HepG2 (cell line): ENCODE results near the gene NDUFB8. TPM values are rescaled to one million over a fixed set of nuclear protein-coding genes. Genes with fewer than 3 reads are reported as not detected.

Experiments used
- E2F1 ChIP-seq: sonication (generic); formaldehyde crosslinking; IDR thresholded peaks from 2 replicates; pipeline ENCODE4 v1.5.0; 2020; ENCODE audit warnings: missing genetic modification reagents
- EHMT2 ChIP-seq: fragments of 200-600 bp; sonication (generic); IDR thresholded peaks from 2 replicates; pipeline ENCODE4 v1.7.0; 2017; ENCODE audit warnings: antibody characterized with exemption, low read depth, low read length, borderline replicate concordance
- HHEX ChIP-seq: IDR thresholded peaks from 2 replicates; pipeline ENCODE4 v1.6.1; 2016; ENCODE audit warnings: control low read depth
- MED1 ChIP-seq: sonication (generic); formaldehyde crosslinking; IDR thresholded peaks from 2 replicates; pipeline ENCODE4 v1.4.0; 2020; ENCODE audit warnings: missing genetic modification reagents
- MEIS1 ChIP-seq: sonication (generic); formaldehyde crosslinking; IDR thresholded peaks from 2 replicates; pipeline ENCODE4 v1.9.0; 2021; ENCODE audit warnings: mild to moderate bottlenecking, missing genetic modification reagents, moderate library complexity, borderline replicate concordance
- MTA3 ChIP-seq: sonication (generic); formaldehyde crosslinking; IDR thresholded peaks from 2 replicates; pipeline ENCODE4 v1.4.0; 2020; ENCODE audit warnings: missing genetic modification reagents
- NCOA5 ChIP-seq: sonication (generic); formaldehyde crosslinking; IDR thresholded peaks from 2 replicates; pipeline ENCODE4 v1.4.0; 2020; ENCODE audit warnings: missing genetic modification reagents
- PAF1 ChIP-seq: IDR thresholded peaks from 2 replicates; pipeline ENCODE4 v1.6.1; 2016; ENCODE audit warnings: missing genetic modification reagents, missing compliant biosample characterization
- PPARG ChIP-seq: conservative IDR thresholded peaks from 2 replicates; pipeline ENCODE4 v1.6.1; 2016; ENCODE audit warnings: missing biosample characterization, missing genetic modification reagents
- SYNCRIP ChIP-seq: fragments of 200-400 bp; formaldehyde crosslinking; IDR thresholded peaks from 2 replicates; pipeline ENCODE4 v1.6.1; 2018; ENCODE audit warnings: mild to moderate bottlenecking, low read depth, low read length; ENCODE audit not compliant: insufficient read depth
- TAF15 ChIP-seq: fragments of 200-400 bp; formaldehyde crosslinking; IDR thresholded peaks from one replicate; pipeline ENCODE4 v1.6.1; 2018; ENCODE audit warnings: mild to moderate bottlenecking, low read depth, low read length; ENCODE audit not compliant: poor library complexity, severe bottlenecking
- ZNF12 ChIP-seq: sonication (generic); formaldehyde crosslinking; IDR thresholded peaks from 2 replicates; pipeline ENCODE4 v1.5.0; 2020; ENCODE audit warnings: missing genetic modification reagents
- ZNF138 ChIP-seq: sonication (generic); formaldehyde crosslinking; IDR thresholded peaks from 2 replicates; pipeline ENCODE4 v1.5.0; 2020; ENCODE audit warnings: mild to moderate bottlenecking, low read depth, missing genetic modification reagents
- ZNF160 ChIP-seq: sonication (generic); formaldehyde crosslinking; IDR thresholded peaks from 2 replicates; pipeline ENCODE4 v1.8.0; 2022; ENCODE audit warnings: mild to moderate bottlenecking, inconsistent platforms, missing genetic modification reagents
- ZNF3 ChIP-seq: IDR thresholded peaks from 2 replicates; pipeline ENCODE4 v1.7.0; 2017; ENCODE audit warnings: inconsistent platforms
- ZNF337 ChIP-seq: sonication (generic); formaldehyde crosslinking; IDR thresholded peaks from 2 replicates; pipeline ENCODE4 v1.5.1; 2020; ENCODE audit warnings: missing genetic modification reagents, low read depth, mild to moderate bottlenecking, borderline replicate concordance
- ZNF33B ChIP-seq: sonication (generic); formaldehyde crosslinking; IDR thresholded peaks from 2 replicates; pipeline ENCODE4 v1.5.1; 2020; ENCODE audit warnings: mild to moderate bottlenecking, missing genetic modification reagents
- ZNF646 ChIP-seq: sonication (generic); formaldehyde crosslinking; IDR thresholded peaks from 2 replicates; pipeline ENCODE4 v1.9.0; 2021; ENCODE audit warnings: mild to moderate bottlenecking, missing genetic modification reagents
- ZNF781 ChIP-seq: sonication (generic); formaldehyde crosslinking; IDR thresholded peaks from 2 replicates; pipeline ENCODE4 v1.5.1; 2020; ENCODE audit warnings: borderline replicate concordance, mild to moderate bottlenecking, missing genetic modification reagents; ENCODE audit errors: not compliant biosample characterization
- ZNF788 ChIP-seq: sonication (generic); formaldehyde crosslinking; IDR thresholded peaks from 2 replicates; pipeline ENCODE4 v1.5.0; 2020; ENCODE audit warnings: mild to moderate bottlenecking, missing genetic modification reagents, borderline replicate concordance
- ZNF878 ChIP-seq: sonication (generic); formaldehyde crosslinking; IDR thresholded peaks from 2 replicates; pipeline ENCODE4 v1.8.1; 2023; ENCODE audit warnings: mild to moderate bottlenecking, missing genetic modification reagents, moderate library complexity
- polyA plus RNA-seq, 8 experiments: library from polyadenylated mRNA; depleted of rRNA in 3 of 8; stranded (reverse) in 7 of 8; unstranded in 1 of 8; fragments of >200 nt; fragmentation: Illumina TruSeq in 4 of 8; extraction: Trizol in 4 of 8; gene quantifications; 2 replicates each; pipeline versions ENCODE4 v1.2.1 to v1.2.3, GENCODE V29; 2011 to 2016; ENCODE audit warnings: low read depth in 4 of 8, missing spikeins in 1 of 8, mixed read lengths in 1 of 8; ENCODE audit not compliant: insufficient read depth in 1 of 8
- total RNA-seq, 5 experiments: library from RNA; depleted of rRNA; stranded (reverse); fragments of >200 nt; fragmentation: Illumina TruSeq; extraction: Trizol; gene quantifications; 2 replicates each; pipeline ENCODE4 v1.2.3, GENCODE V29; 2016; ENCODE audit warnings: low read depth in 1 of 5
- TF ChIP-seq, protein P1 (sequence below): sonication (generic); formaldehyde crosslinking; IDR thresholded peaks from 2 replicates; pipeline ENCODE4 v1.9.0; 2021; ENCODE audit warnings: missing genetic modification reagents, mild to moderate bottlenecking, borderline replicate concordance

NDUFB8 gene
- total and polyA plus RNA-seq, 2 of the 13 experiments (the other 11 are each of a cell fraction or from before 2014, with no cell fraction given) = 210 to 216 TPM

DNA sequence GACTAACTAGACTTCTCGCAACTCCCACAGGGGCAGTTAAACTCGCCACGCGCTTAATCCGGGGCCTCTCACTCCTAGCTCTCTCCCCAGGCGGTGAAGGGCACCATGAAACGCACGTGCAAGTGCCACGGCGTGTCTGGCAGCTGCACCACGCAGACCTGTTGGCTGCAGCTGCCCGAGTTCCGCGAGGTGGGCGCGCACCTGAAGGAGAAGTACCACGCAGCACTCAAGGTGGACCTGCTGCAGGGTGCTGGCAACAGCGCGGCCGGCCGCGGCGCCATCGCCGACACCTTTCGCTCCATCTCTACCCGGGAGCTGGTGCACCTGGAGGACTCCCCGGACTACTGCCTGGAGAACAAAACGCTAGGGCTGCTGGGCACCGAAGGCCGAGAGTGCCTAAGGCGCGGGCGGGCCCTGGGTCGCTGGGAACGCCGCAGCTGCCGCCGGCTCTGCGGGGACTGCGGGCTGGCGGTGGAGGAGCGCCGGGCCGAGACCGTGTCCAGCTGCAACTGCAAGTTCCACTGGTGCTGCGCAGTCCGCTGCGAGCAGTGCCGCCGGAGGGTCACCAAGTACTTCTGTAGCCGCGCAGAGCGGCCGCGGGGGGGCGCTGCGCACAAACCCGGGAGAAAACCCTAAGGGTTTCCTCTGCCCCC, 47.4 kb downstream of the NDUFB8 start (continued):
- TF ChIP-seq ZNF781 (CRISPR knock-in tag) = no peak
- no peak; the same call in 1 of the 2 replicates for TF ChIP-seq ZNF12 (CRISPR knock-in tag)
- TF ChIP-seq EHMT2 = no peak
- no peak for TF ChIP-seq TAF15
- no peak for TF ChIP-seq NCOA5 (CRISPR knock-in tag)
- TF ChIP-seq ZNF160 (CRISPR knock-in tag) = no peak
- TF ChIP-seq MTA3 (CRISPR knock-in tag) = no peak
- no peak for TF ChIP-seq ZNF878 (CRISPR knock-in tag)
- no peak for TF ChIP-seq PPARG
- TF ChIP-seq SYNCRIP = no peak
- no peak for TF ChIP-seq HHEX (CRISPR knock-in tag)
- TF ChIP-seq ZNF138 (CRISPR knock-in tag) = no peak
- TF ChIP-seq ZNF33B (CRISPR knock-in tag) = 0 out of 2 replicates have a peak, but pooled peaks have one; percentile 29
- no peak for TF ChIP-seq PAF1 (CRISPR knock-in tag)
- no peak; the same call in 1 of the 2 replicates for TF ChIP-seq MED1
- TF ChIP-seq E2F1 (CRISPR knock-in tag) = 0 out of 2 replicates have a peak, but pooled peaks have one; percentile 26
- TF ChIP-seq, protein P1, sequence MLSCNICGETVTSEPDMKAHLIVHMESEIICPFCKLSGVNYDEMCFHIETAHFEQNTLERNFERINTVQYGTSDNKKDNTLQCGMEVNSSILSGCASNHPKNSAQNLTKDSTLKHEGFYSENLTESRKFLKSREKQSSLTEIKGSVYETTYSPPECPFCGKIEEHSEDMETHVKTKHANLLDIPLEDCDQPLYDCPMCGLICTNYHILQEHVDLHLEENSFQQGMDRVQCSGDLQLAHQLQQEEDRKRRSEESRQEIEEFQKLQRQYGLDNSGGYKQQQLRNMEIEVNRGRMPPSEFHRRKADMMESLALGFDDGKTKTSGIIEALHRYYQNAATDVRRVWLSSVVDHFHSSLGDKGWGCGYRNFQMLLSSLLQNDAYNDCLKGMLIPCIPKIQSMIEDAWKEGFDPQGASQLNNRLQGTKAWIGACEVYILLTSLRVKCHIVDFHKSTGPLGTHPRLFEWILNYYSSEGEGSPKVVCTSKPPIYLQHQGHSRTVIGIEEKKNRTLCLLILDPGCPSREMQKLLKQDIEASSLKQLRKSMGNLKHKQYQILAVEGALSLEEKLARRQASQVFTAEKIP (CRISPR knock-in tag) = no peak
- no peak for TF ChIP-seq ZNF3 (CRISPR knock-in tag)
- TF ChIP-seq ZNF788 = no peak
- peak; percentile 49; the same call in 1 of the 2 replicates for TF ChIP-seq MEIS1 (CRISPR knock-in tag)
- TF ChIP-seq ZNF337 = no peak
- TF ChIP-seq ZNF646 (CRISPR knock-in tag) = 0 out of 2 replicates have a peak, but pooled peaks have one; percentile 26
